ENCODE measurements around the gene MAGI2.

DNA sequence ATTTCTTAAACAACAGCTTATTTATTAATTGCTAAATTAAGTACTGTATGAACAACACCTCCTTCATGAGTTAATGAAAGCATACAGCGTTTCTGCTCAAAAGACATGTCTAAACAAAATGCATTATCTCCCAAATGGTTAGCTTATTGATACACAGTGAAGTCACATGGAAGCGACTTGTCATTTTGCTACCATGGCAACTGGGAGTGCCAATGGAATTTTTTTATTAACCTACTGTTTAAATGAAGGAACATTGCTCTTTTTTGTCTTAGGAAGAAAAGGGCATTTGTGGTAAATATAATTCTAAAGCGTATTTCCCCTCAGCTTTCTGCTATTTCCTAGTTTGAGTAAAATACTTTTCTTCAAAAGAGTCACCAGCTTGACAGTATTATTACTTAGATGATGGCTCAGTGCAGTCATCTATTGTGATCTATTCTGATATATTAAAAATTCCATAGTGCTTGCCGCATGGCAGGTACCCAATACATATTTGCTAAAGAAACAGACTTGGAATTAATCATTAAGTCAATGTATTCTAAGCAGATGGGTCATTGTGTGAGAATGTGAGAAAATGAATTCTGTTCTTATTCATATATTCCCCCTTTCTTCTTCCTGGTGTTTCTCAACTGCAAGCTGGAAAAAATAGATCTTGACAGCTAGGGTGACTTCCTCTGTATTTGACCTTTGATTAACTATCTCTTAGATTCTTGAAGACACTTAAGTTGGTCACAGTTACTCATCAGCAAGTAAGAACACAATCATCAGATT lies 818.3 kb downstream of the MAGI2 start:
- TF ChIP-seq CTCF (IDR thresholded peaks at IDR 0.05; ENCODE audit: low read depth, low read length, poor library complexity, severe bottlenecking) = no peak
- no peak for TF ChIP-seq EZH2phosphoT487 (IDR thresholded peaks at IDR 0.05; ENCODE audit: borderline replicate concordance, low read length)
